Rectal smooth muscle tissue (tissue), 1 donor: ENCODE data around the gene MROH9.

ENCODE experiments used
- H3K27ac ChIP-seq: one replicate; pipeline ENCODE4 v1.7.0; 2013; ENCODE audit warnings: low read depth, low read length, inconsistent platforms
- H3K27me3 ChIP-seq: one replicate; pipeline ENCODE4 v1.7.0; 2013; ENCODE audit warnings: low read length; ENCODE audit not compliant: control insufficient read depth, insufficient read depth
- H3K36me3 ChIP-seq: one replicate; pipeline ENCODE4 v1.7.0; 2013; ENCODE audit warnings: low read length; ENCODE audit not compliant: control insufficient read depth, insufficient read depth
- H3K4me1 ChIP-seq: one replicate; pipeline ENCODE4 v1.7.0; 2013; ENCODE audit warnings: low read length; ENCODE audit not compliant: control insufficient read depth, insufficient read depth
- H3K4me3 ChIP-seq: one replicate; pipeline ENCODE4 v1.7.0; 2013; ENCODE audit warnings: low read length
- H3K9ac ChIP-seq: one replicate; pipeline ENCODE4 v1.7.0; 2013; ENCODE audit warnings: low read length

The MROH9 gene

GRCh38 chr1:171052977-171053376 lies 117.6 kb downstream of the MROH9 start:
- Histone ChIP-seq H3K4me1 (no peaks in the 10 kb centered on the region), H3K27me3 (no peaks in the 10 kb centered on the region), H3K36me3 (no peaks in the 10 kb centered on the region), H3K27ac (no peak overlapping the region), H3K4me3 (no peak overlapping the region), H3K9ac (no peak overlapping the region)

GRCh38 chr1:171055966-171056643 lies 120.8 kb downstream of the MROH9 start:
- H3K4me3 ChIP-seq: no peak overlapping the region
- H3K27ac ChIP-seq: no peak overlapping the region
- H3K9ac ChIP-seq: no peak overlapping the region
- H3K27me3 ChIP-seq: no peaks in the 10 kb centered on the region
- H3K4me1 ChIP-seq: no peaks in the 10 kb centered on the region
- no peaks in the 10 kb centered on the region for H3K36me3 ChIP-seq

- Histone ChIP-seq H3K27ac (no peak overlapping the region), H3K4me3 (no peak overlapping the region), H3K4me1 (no peaks in the 10 kb centered on the region), H3K36me3 (no peaks in the 10 kb centered on the region), H3K27me3 (no peaks in the 10 kb centered on the region), H3K9ac (no peak overlapping the region)
These were observed 126.2 kb downstream of the MROH9 start for GRCh38 chr1:171061425-171062143.

- H3K4me1 ChIP-seq: no peaks in the 10 kb centered on the region
- H3K27me3 ChIP-seq: no peaks in the 10 kb centered on the region
- no peak overlapping the region for H3K27ac ChIP-seq
- H3K36me3 ChIP-seq: no peaks in the 10 kb centered on the region
- H3K9ac ChIP-seq: no peak overlapping the region
- H3K4me3 ChIP-seq: no peak overlapping the region
These were observed 127.6 kb downstream of the MROH9 start for GRCh38 chr1:171062902-171063301.

GRCh38 chr1:171075041-171075440 lies 139.7 kb downstream of the MROH9 start:
- H3K9ac ChIP-seq: no peak overlapping the region
- H3K36me3 ChIP-seq: no peaks in the 10 kb centered on the region
- H3K27ac ChIP-seq: no peak overlapping the region
- H3K4me3 ChIP-seq: no peak overlapping the region
- H3K27me3 ChIP-seq: no peaks in the 10 kb centered on the region
- H3K4me1 ChIP-seq: no peaks in the 10 kb centered on the region

- Histone ChIP-seq H3K4me3 (no peak overlapping the region), H3K27ac (no peak overlapping the region), H3K9ac (no peak overlapping the region)
These were observed 146.0 kb downstream of the MROH9 start for GRCh38 chr1:171081314-171081753.

GRCh38 chr1:171081763-171082201 lies 146.4 kb downstream of the MROH9 start:
- no peak overlapping the region for H3K9ac ChIP-seq

More at GRCh38 chr1:171081314-171081753, 146.0 kb downstream of the MROH9 start:
- Histone ChIP-seq H3K4me1 (no peaks in the 10 kb centered on the region), H3K36me3 (no peaks in the 10 kb centered on the region), H3K27me3 (no peaks in the 10 kb centered on the region)

GRCh38 chr1:171082606-171083005 lies 147.3 kb downstream of the MROH9 start:
- H3K4me1 ChIP-seq: no peaks in the 10 kb centered on the region
- no peak overlapping the region for H3K4me3 ChIP-seq
- no peak overlapping the region for H3K27ac ChIP-seq
- no peaks in the 10 kb centered on the region for H3K36me3 ChIP-seq
- no peak overlapping the region for H3K9ac ChIP-seq
- H3K27me3 ChIP-seq: no peaks in the 10 kb centered on the region

More at GRCh38 chr1:171081763-171082201, 146.4 kb downstream of the MROH9 start:
- Histone ChIP-seq H3K4me3 (no peak overlapping the region), H3K4me1 (no peaks in the 10 kb centered on the region), H3K27me3 (no peaks in the 10 kb centered on the region), H3K27ac (no peak overlapping the region), H3K36me3 (no peaks in the 10 kb centered on the region)

- no peaks in the 10 kb centered on the region for H3K27me3 ChIP-seq
- H3K36me3 ChIP-seq: no peaks in the 10 kb centered on the region
- no peaks in the 10 kb centered on the region for H3K4me1 ChIP-seq
- no peak overlapping the region for H3K9ac ChIP-seq
- H3K4me3 ChIP-seq: no peak overlapping the region
- no peak overlapping the region for H3K27ac ChIP-seq
These were observed 147.9 kb downstream of the MROH9 start for GRCh38 chr1:171083222-171083621.

GRCh38 chr1:171084091-171084490 lies 148.8 kb downstream of the MROH9 start:
- no peak overlapping the region for H3K27ac ChIP-seq
- H3K4me3 ChIP-seq: no peak overlapping the region
- no peak overlapping the region for H3K9ac ChIP-seq
- no peaks in the 10 kb centered on the region for H3K36me3 ChIP-seq
- no peaks in the 10 kb centered on the region for H3K4me1 ChIP-seq
- no peaks in the 10 kb centered on the region for H3K27me3 ChIP-seq

GRCh38 chr1:171084870-171085269 lies 149.5 kb downstream of the MROH9 start:
- H3K27me3 ChIP-seq: no peaks in the 10 kb centered on the region
- H3K27ac ChIP-seq: no peak overlapping the region
- H3K36me3 ChIP-seq: no peaks in the 10 kb centered on the region
- no peak overlapping the region for H3K4me3 ChIP-seq
- H3K4me1 ChIP-seq: no peaks in the 10 kb centered on the region
- H3K9ac ChIP-seq: no peak overlapping the region

GRCh38 chr1:171087896-171088295 lies 152.6 kb downstream of the MROH9 start:
- H3K4me3 ChIP-seq: no peak overlapping the region
- H3K36me3 ChIP-seq: no peaks in the 10 kb centered on the region
- H3K27me3 ChIP-seq: no peaks in the 10 kb centered on the region
- H3K9ac ChIP-seq: no peak overlapping the region
- no peak overlapping the region for H3K27ac ChIP-seq
- H3K4me1 ChIP-seq: no peaks in the 10 kb centered on the region

GRCh38 chr1:171090604-171091003 lies 155.3 kb downstream of the MROH9 start, which contains the start of gene FMO3:
FMO3 (plus strand) TSS chr1:171090905; CDS start chr1:171092659, 1,754 bp downstream.
- Histone ChIP-seq H3K27me3 (no peaks in the 10 kb centered on the region), H3K4me3 (no peak within 1 kb of the TSS)

More at GRCh38 chr1:171090604-171091003, 155.3 kb downstream of the MROH9 start, which contains the start of gene FMO3:
- Histone ChIP-seq H3K36me3 (no peaks in the 10 kb centered on the region), H3K4me1 (no peaks in the 10 kb centered on the region), H3K27ac (no peak within 1 kb of the TSS), H3K9ac (no peak within 1 kb of the TSS)
